DOHH2 (cell line): ENCODE results near the gene RASAL3.

Source experiments
- EZH2phosphoT487 ChIP-seq: fragments of 200-600 bp; sonication (generic); IDR thresholded peaks from 2 replicates; pipeline ENCODE4 v1.6.1; 2017; ENCODE audit warnings: borderline replicate concordance, mild to moderate bottlenecking, antibody characterized with exemption, low read length, moderate library complexity, mixed read lengths
- TF ChIP-seq, protein P1 (sequence below): fragments of 200-600 bp; sonication (generic); IDR thresholded peaks from one replicate; pipeline ENCODE4 v1.5.1; 2014; ENCODE audit warnings: antibody characterized with exemption, mild to moderate bottlenecking, low read depth, low read length; ENCODE audit not compliant: poor library complexity, severe bottlenecking

DNA sequence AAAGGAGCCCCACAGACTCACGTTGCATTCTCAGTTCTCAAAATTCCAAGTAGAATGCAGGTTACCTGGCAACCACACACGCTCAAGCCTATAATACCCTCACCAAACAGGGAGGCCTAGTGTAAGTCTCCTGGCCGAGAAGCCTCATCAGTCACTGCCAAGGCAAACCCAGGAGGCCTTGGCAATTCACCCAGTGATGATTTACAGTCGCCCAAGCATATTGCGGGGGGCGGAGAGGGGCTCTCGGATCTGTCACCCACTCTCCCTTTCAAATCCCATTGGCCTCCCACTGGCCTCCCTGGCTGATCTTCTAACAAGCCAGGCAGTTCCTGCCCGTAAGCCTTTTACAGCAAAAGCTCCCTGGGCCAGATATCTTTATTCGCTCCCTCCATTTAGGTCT, 46.6 kb downstream of the RASAL3 start:
- no peak for TF ChIP-seq EZH2phosphoT487
- TF ChIP-seq, protein P1, sequence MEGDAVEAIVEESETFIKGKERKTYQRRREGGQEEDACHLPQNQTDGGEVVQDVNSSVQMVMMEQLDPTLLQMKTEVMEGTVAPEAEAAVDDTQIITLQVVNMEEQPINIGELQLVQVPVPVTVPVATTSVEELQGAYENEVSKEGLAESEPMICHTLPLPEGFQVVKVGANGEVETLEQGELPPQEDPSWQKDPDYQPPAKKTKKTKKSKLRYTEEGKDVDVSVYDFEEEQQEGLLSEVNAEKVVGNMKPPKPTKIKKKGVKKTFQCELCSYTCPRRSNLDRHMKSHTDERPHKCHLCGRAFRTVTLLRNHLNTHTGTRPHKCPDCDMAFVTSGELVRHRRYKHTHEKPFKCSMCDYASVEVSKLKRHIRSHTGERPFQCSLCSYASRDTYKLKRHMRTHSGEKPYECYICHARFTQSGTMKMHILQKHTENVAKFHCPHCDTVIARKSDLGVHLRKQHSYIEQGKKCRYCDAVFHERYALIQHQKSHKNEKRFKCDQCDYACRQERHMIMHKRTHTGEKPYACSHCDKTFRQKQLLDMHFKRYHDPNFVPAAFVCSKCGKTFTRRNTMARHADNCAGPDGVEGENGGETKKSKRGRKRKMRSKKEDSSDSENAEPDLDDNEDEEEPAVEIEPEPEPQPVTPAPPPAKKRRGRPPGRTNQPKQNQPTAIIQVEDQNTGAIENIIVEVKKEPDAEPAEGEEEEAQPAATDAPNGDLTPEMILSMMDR: no peak
